ENCODE data around the gene CDH13.

DNA sequence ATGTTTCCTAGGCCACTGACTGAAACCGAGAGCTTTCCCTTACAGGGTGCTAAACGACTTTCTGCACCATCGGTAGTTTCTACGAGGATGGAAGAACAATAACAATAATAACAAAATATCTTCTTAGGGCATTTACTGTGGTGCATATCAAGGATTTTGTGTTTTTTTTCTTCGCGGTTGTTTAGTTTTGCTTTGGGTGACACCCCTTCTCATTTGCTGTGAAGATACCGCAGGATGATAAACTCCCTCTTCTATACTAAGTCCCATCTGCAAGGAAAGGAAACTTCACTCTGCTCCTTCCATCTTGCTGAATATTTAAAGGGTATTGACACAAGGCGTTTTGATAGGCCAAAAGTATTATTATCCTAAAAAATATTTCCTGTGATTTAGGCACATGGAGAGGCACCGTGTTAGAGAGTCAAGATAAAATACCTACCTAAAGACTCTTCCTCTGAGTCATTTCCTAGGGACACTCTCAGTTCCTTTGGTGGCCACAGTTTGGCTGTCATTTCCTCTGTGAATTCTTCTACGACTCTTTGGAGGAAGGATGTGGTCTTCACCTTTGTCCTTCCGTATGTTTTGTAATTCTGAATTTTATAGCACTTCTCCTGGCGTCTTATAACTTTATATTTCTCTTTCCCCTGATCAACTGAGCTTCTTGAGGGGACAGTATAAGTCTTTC is 318.8 kb downstream of the CDH13 start:
- TF ChIP-seq, protein P1, sequence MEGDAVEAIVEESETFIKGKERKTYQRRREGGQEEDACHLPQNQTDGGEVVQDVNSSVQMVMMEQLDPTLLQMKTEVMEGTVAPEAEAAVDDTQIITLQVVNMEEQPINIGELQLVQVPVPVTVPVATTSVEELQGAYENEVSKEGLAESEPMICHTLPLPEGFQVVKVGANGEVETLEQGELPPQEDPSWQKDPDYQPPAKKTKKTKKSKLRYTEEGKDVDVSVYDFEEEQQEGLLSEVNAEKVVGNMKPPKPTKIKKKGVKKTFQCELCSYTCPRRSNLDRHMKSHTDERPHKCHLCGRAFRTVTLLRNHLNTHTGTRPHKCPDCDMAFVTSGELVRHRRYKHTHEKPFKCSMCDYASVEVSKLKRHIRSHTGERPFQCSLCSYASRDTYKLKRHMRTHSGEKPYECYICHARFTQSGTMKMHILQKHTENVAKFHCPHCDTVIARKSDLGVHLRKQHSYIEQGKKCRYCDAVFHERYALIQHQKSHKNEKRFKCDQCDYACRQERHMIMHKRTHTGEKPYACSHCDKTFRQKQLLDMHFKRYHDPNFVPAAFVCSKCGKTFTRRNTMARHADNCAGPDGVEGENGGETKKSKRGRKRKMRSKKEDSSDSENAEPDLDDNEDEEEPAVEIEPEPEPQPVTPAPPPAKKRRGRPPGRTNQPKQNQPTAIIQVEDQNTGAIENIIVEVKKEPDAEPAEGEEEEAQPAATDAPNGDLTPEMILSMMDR (IDR thresholded peaks at IDR 0.05) = no peak
- no peak for TF ChIP-seq POLR2A (IDR thresholded peaks at IDR 0.05)
- TF ChIP-seq EP300 (IDR thresholded peaks at IDR 0.05) = no peak
- TF ChIP-seq POLR2AphosphoS5 (IDR thresholded peaks at IDR 0.05) = no peak
